Measurements from ENCODE around the gene GGCX.

GRCh38 chr2:85551698-85552678, 9.3 kb downstream of the GGCX start:
- TF ChIP-seq YY1 (IDR thresholded peaks at IDR 0.05; ENCODE audit: insufficient read depth, insufficient read length): no peak
- no peak for TF ChIP-seq ZNF274 (IDR thresholded peaks at IDR 0.05; ENCODE audit: low read depth, low read length)
